Left lung (tissue), 10 donors: ENCODE data around the gene OGN. TPM values are rescaled to one million over a fixed set of nuclear protein-coding genes. Genes with fewer than 3 reads are reported as not detected.
"Not testable (repeated sequence)": the region's sequence is repeated elsewhere in the genome, so short reads cannot be mapped to it uniquely, and the experiment has no call there.

Source experiments
- ATAC-seq: fragments of 200-7000 bp; cut with Tn5 transposase; one replicate; pipeline ENCODE4 v1.9.1; 2020; ENCODE audit warnings: moderate library complexity
- DNase-seq, 4 donors: peaks; one replicate each; pipeline ENCODE4 v3.0.0-alpha.2; 2013 to 2020
- H3K27ac ChIP-seq, 2 donors: fragments of 200-600 bp; sonication (generic) in 1 of 2; one replicate each; pipeline versions ENCODE4 v1.5.0 to v1.8.0; 2020 to 2021
- H3K27me3 ChIP-seq, 2 donors: fragments of 200-600 bp; sonication (generic) in 1 of 2; one replicate each; pipeline versions ENCODE4 v1.5.0 to v1.8.0; 2020 to 2021
- H3K36me3 ChIP-seq, 2 donors: fragments of 200-600 bp; sonication (generic) in 1 of 2; one replicate each; pipeline versions ENCODE4 v1.5.0 to v1.8.0; 2020 to 2021
- H3K4me1 ChIP-seq, 2 donors: fragments of 200-600 bp; one replicate each; pipeline ENCODE4 v1.8.0; 2021
- H3K4me3 ChIP-seq, 2 donors: fragments of 200-600 bp; sonication (generic) in 1 of 2; one replicate each; pipeline versions ENCODE4 v1.5.0 to v1.8.0; 2020 to 2021; ENCODE audit warnings: mild to moderate bottlenecking in 1 of 2
- H3K9me3 ChIP-seq, 2 donors: fragments of 200-600 bp; sonication (generic) in 1 of 2; one replicate each; pipeline versions ENCODE4 v1.5.0 to v1.8.0; 2020 to 2021
- CTCF ChIP-seq, 2 donors: fragments of 200-600 bp; sonication (generic) in 1 of 2; IDR thresholded peaks; one replicate each; pipeline versions ENCODE4 v1.5.0 to v1.8.0; 2021; ENCODE audit warnings: antibody characterized with exemption in 2 of 2
- intact Hi-C, 2 donors: fragments of 100-400 bp; cut with DNase I; formaldehyde crosslinking; loops; one replicate each; pipeline versions ENCODE4 v1.11.2 to v1.14.2; 2022
- polyA plus RNA-seq, 6 donors: library from polyadenylated mRNA; unstranded; fragments of 120-200 nt; gene quantifications; one replicate each; pipeline ENCODE4 v1.2.1, GENCODE V29; 2013; ENCODE audit not compliant: insufficient read length in 6 of 6
- total RNA-seq, 2 donors: library from RNA; stranded (reverse); fragmentation: NEBNext Ultra II Directional; extraction: Animal tissue kit (Norgen Biotek cat#: 25700); gene quantifications; one replicate each; pipeline ENCODE4 v1.2.1, GENCODE V29; 2021
- donor health status: DM: no; HTN: yes; CAD: no.
- donor health status: DM: no; HTN: no; CAD: no.

OGN gene
- total and polyA plus RNA-seq, 8 donors: 11.8 to 153 (median 130) TPM

- no peak for TF ChIP-seq CTCF (IDR thresholded peaks at IDR 0.05)
- Histone ChIP-seq H3K27ac (peak overlapping the region in 1 of 2 donors; percentile 65), H3K4me3 (no peak overlapping the region), H3K27me3 (no peaks in the 10 kb centered on the region), H3K9me3 (no peaks in the 10 kb centered on the region), H3K4me1 (no peaks in the 10 kb centered on the region), H3K36me3 (no peaks in the 10 kb centered on the region)
- intact Hi-C loops: no loop called here
- no peak for ATAC-seq
- DNase-seq: no peak
Measured at GRCh38 chr9:92423612-92424011, 19.2 kb upstream of the OGN start.

GRCh38 chr9:92422611-92423338 is 18.4 kb upstream of the OGN start:
- H3K27ac ChIP-seq: peak overlapping the region in 1 of 2 donors; percentile 65
- no peak for DNase-seq
- intact Hi-C loops: no loop called here
- H3K27me3 ChIP-seq: no peaks in the 10 kb centered on the region
- ATAC-seq: no peak
- no peaks in the 10 kb centered on the region for H3K9me3 ChIP-seq
- H3K4me3 ChIP-seq: no peak overlapping the region
- no peaks in the 10 kb centered on the region for H3K36me3 ChIP-seq
- H3K4me1 ChIP-seq: no peaks in the 10 kb centered on the region
- TF ChIP-seq CTCF (IDR thresholded peaks at IDR 0.05): no peak

- Histone ChIP-seq H3K27ac (no peak overlapping the region), H3K27me3 (no peaks in the 10 kb centered on the region), H3K36me3 (no peaks in the 10 kb centered on the region), H3K4me3 (no peak overlapping the region), H3K9me3 (no peaks in the 10 kb centered on the region), H3K4me1 (no peaks in the 10 kb centered on the region)
- no peak for TF ChIP-seq CTCF (IDR thresholded peaks at IDR 0.05)
- intact Hi-C loops: no loop called here
- DNase-seq (no peak), ATAC-seq (no peak)
Measured at GRCh38 chr9:92414566-92414965, 10.2 kb upstream of the OGN start.

- H3K4me1 ChIP-seq, intact Hi-C loops, ATAC-seq, H3K27ac ChIP-seq, DNase-seq, H3K4me3 ChIP-seq, H3K9me3 ChIP-seq, H3K36me3 ChIP-seq, H3K27me3 ChIP-seq: not testable (repeated sequence)
Measured at GRCh38 chr9:92411157-92411556, 6.8 kb upstream of the OGN start.

- no peak for TF ChIP-seq CTCF (IDR thresholded peaks at IDR 0.05)
- Histone ChIP-seq H3K4me1 (peaks cover 7 to 10% of the 10 kb centered on the region in 2 donors), H3K4me3 (no peak overlapping the region), H3K27me3 (no peaks in the 10 kb centered on the region), H3K9me3 (no peaks in the 10 kb centered on the region), H3K27ac (no peak overlapping the region), H3K36me3 (no peaks in the 10 kb centered on the region)
- ATAC-seq: no peak
- intact Hi-C loops: no loop called here
- no peak for DNase-seq
Measured at GRCh38 chr9:92408747-92409478, 4.5 kb upstream of the OGN start.
